Hematopoietic multipotent progenitor cell treated with erythropoietin and hydrocortisone succinate and interleukin-3 and kit ligand, for 6 days (in vitro differentiated cells): ENCODE measurements around the gene L3MBTL1.
A peak's percentile ranks its signal among the peaks of the same experiment; 100 is the strongest.

Experiments
- DNase-seq: peaks from one replicate; pipeline ENCODE4 v3.0.0-alpha.2; 2015

The L3MBTL1 gene

GRCh38 chr20:43536041-43536816, 28.7 kb downstream of the L3MBTL1 start:
- DNase-seq: no peak

- DNase-seq: no peak
Observed at GRCh38 chr20:43536817-43537440, 29.4 kb downstream of the L3MBTL1 start.

- peak; percentile 75 for DNase-seq
Observed at GRCh38 chr20:43537921-43538877, 30.7 kb downstream of the L3MBTL1 start.

DNA sequence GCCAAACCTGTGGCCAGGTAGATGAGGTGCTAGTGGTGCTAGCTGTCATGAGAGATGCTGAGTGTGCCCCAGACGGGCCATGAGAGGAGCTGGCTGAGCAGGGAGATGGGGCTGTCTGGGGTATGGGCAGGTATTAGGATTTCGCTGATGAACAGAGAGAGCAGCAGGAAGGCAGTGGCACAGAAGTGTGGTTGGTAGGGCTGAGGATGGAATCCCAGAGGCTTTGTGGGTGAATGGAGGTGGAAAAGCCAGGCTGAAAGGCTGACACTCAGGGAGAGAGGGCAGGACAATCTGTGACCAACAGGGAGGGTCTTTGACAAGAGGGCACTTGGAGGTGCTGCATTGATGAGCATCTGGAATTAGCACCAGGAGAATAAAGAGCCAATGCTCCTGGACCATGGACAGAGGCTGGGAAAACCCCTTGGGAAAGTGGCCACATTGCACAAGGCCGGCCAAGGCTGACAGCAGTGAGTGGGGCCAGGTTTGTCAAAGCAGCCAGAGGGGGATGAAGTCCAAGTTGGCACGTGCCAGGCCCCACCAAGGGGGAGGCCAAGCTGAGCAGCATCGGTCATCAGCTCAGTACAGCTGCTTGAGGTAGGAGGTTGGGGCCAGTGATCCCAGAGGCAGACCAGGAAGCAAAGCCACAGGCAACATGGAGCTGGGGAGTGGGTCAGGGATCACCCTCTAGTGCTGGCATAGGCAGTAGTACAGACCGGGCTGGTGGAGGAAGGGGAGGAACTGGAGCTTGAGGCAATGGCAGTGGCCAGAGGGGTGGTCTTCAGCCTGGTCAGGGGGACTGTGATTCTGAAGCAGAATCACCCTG, 31.6 kb downstream of the L3MBTL1 start:
- DNase-seq: no peak

DNA sequence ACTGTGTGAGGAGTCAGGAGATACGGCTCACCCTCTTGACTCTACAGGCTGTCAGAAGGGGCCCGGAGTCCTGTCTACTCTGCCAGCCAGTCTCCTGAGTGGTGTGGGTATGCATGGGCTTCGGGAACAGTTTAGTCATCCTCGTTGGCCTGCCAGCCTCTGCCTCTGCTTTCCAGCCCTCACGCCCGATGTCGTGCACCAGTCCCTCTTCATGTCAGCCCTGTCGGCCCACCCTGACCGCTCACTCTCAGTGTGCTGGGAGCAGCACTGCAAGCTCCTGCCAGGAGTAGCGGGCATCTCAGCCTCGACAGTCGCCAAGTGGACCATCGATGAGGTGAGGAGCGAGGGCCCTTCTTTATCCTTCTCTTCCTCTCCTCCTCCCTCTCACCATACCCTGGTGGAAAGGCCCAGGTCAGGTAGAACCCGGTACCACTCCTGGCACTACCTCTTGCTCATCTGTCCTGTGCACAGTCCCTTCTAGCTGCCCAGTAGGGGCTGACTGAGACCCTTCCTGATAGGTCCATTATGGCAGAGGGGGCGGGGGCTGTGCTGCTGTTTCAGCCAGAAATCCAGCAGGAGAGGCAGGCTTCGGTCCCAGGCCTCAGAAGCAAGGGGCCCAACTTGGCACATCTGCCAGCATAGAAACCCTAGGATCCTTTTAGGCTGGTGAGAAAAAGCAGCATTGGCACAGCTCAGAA, 32.6 kb downstream of the L3MBTL1 start:
- no peak for DNase-seq

GRCh38 chr20:43540673-43541060, 33.2 kb downstream of the L3MBTL1 start:
- no peak for DNase-seq

GRCh38 chr20:43541214-43541613, 33.7 kb downstream of the L3MBTL1 start:
- no peak for DNase-seq

DNA sequence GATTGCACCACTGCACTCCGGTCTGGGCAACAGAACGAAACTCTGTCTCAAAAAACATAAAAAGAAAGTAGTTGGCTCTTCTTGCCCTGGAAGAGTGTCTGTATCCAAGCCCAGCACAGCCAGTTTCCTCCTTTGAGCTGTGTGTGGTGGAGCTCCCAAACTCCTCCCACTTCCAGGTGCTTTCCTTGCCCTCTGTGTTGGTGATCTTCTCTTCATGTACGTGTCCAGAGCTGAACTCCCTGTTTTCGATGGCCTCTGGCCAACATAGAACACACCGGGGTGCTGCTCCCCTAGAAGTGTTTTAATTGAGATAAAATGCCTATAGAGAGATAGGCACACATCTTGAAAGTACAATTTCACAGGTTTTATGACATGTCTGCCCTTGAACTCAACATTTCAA, 34.7 kb downstream of the L3MBTL1 start:
- no peak for DNase-seq

DNA sequence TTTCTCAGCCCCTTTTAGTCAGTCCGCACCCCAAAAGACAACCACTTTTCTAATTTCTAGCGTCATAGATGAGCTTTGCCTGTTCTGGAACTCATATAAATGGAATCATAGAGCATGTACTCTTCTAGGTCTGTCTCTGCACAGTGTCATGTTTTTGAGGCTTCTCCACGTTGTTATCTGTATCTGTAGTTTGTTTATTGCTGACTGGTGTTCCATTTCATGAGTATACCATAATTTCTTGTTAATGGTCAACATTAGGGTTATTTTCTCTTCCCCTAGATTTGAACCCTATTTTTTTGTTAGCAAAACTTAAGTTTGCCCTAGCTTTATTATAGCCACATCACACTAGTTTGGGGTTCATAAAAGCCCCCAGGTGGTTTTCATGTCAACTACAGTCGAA, 35.2 kb downstream of the L3MBTL1 start:
- DNase-seq: no peak

DNA sequence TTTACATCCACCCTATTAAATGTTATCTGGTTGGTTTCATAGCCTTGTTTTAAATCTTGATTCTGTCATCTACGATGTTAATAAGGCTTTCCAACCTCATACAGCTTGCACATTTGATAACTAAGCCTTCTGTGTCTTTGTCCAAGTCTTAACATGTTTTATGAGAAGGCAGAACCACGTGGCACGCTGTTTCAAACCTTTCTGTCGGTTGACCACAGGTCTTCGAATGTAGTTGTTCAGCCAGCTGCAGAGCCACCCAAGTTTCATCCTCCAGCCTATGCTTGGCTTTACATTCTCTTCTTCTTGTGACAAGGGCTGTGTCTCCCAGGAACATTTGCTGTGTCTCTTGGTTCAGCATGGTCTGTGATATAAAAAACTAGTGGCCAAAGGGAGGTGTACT, 35.6 kb downstream of the L3MBTL1 start:
- no peak for DNase-seq

- no peak for DNase-seq
Observed at GRCh38 chr20:43544501-43544900, 37.0 kb downstream of the L3MBTL1 start.

- no peak for DNase-seq
Observed at GRCh38 chr20:43545837-43546578, 38.5 kb downstream of the L3MBTL1 start.

- no peak for DNase-seq
Observed at GRCh38 chr20:43548273-43548880, 40.9 kb downstream of the L3MBTL1 start.

DNA sequence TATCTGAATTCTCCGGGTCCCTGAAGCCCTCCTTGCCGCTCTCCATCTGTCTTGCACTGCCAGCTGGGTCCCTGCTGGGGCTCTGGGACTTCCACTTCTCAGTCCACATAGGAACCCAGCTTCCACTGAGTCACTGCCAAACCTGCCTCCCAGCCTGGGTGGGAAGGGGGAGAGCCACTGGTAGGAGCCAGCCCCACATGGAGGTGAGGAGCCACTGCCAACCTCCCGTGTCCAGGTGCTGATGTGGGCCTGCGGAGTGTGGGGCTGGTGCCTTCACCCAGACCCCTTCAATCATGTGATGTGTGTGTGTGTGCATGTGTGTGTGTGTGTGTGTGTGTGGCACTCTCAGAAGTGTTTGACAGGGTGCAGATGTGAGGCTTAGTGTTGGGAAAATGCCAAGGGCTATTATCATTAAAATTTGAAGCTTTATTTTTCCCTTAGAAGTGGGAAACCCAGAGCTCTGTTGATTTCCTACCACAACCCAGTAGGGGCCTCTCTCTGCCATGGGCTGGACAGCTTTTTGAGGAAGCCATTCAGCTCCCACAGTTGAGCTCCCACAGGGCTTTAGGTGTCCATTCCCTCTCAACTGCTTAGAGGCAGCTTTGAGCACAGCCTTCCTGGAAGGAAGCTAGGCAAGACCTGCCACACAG, 42.0 kb downstream of the L3MBTL1 start:
- no peak for DNase-seq

- DNase-seq: no peak
Observed at GRCh38 chr20:43550456-43550855, 43.0 kb downstream of the L3MBTL1 start.

DNA sequence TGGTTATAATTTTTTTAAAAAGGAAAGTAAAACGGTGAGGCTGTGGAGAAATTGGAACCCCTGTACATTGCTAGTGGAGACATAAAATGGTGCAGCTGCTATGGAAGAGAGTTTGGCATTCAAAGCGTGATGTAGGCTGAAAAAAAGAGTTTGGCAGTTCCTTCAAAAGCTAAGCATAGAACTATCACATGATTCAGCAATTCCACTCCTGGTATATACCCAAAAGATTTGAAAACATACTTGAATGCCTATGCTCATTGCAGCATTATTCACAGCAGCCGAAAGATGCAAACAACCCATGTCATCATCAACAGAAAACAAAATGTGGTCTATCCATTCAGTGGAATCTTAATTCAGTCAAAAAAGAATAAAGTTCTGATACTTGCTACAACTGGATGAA, 46.9 kb downstream of the L3MBTL1 start:
- no peak for DNase-seq

DNA sequence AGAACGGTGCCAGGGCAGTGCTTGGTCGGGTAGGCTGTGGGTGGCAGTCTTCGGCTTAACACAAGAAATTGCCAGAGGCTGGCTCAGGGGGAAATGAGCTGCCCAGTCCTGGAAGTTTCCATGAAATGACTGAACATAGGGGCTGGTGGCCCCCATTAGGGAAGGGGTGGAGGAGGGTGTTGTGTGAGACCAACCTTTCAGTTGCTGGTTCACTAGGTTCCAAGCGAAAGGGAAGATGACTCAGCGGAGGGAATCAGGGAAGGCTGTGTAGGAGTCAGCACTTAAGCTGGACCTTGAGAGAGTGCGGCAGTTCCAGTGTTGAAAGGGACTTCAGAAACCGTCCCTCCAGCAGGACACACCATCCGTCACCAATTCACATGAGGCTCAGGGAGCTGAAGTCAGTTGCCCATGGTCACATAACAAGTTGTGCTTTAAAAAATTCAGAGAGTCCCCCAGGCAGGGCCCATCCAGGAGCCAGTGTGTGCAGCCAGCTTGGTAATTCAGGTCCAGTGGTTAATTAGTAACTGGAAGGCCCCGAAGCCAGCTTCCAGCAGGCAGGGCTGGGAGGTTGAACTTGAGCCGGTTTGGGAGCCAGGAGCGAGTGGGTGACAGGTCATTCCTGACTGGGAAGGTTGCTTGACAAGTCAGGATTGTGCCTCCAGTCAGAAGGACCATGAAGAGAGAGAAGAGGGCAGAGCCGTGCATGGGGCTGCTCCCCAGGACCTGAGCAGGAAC, 51.1 kb downstream of the L3MBTL1 start, which contains the start of gene SGK2:
Gene SGK2 (plus strand): TSS at position 616 of the 735 bp plus-strand sequence. CDS start 7,469 bp downstream, outside the sequence.
- no peak for DNase-seq

GRCh38 chr20:43559147-43559987, 51.9 kb downstream of the L3MBTL1 start:
- no peak for DNase-seq
